Right renal pelvis (tissue), 4 donors: ENCODE data around the gene SMCO1. TPM values are rescaled to one million over a fixed set of nuclear protein-coding genes. Genes with fewer than 3 reads are reported as not detected.
A peak's percentile ranks its signal among the peaks of the same experiment; 100 is the strongest.
"Not testable (repeated sequence)": the region's sequence is repeated elsewhere in the genome, so short reads cannot be mapped to it uniquely, and the experiment has no call there.

ENCODE experiments used
- DNase-seq, 4 donors: peaks; one replicate each; pipeline ENCODE4 v3.0.0-alpha.2; 2013; ENCODE audit warnings: low read depth in 4 of 4, low spot score in 3 of 4, missing footprints in 1 of 4
- polyA plus RNA-seq, 4 donors: library from polyadenylated mRNA; unstranded; fragments of 120-200 nt; gene quantifications; one replicate each; pipeline ENCODE4 v1.2.1, GENCODE V29; 2013; ENCODE audit not compliant: insufficient read length in 4 of 4

SMCO1 gene
- polyA plus RNA-seq, 4 donors: not detected

DNA sequence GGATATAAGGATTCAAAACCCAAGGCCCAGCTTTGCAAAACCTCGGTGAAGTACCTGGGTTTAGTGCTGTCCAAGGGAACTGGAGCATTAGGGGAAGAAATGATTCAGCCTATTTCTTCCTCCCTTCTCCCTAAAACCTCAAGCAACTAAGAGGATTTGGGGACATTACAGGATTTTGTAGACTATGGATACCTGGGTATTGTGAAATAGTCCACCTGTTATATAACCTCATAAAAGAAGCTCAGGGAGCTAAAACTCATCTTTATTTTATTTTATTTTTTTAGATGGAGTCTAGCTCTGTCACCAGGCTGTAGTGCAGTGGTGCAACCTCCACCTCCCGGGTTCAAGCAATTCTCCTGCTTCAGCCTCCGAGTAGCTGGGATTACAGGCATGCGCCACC lies 8.7 kb upstream of the SMCO1 start:
- no peak for DNase-seq

- not testable (repeated sequence) for DNase-seq
Observed at GRCh38 chr3:196521291-196521690, 6.1 kb upstream of the SMCO1 start.

DNA sequence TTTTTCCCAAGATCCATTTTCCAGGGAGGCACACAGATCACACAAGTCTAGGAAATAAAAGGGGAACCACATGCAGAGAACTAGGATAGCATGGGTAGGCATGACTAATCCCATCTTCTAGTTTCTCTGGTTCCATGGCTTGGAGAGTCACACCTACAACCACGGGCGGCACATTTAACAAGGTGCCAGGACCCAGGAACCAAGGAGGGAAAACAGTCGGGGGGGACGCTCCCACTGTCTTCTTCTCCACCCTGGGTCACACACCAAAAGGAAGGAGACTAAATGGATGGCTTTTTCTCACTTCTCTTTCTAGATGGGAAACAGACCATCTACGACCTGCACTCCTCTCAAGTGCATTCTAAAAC lies 4.6 kb upstream of the SMCO1 start:
- no peak for DNase-seq

DNA sequence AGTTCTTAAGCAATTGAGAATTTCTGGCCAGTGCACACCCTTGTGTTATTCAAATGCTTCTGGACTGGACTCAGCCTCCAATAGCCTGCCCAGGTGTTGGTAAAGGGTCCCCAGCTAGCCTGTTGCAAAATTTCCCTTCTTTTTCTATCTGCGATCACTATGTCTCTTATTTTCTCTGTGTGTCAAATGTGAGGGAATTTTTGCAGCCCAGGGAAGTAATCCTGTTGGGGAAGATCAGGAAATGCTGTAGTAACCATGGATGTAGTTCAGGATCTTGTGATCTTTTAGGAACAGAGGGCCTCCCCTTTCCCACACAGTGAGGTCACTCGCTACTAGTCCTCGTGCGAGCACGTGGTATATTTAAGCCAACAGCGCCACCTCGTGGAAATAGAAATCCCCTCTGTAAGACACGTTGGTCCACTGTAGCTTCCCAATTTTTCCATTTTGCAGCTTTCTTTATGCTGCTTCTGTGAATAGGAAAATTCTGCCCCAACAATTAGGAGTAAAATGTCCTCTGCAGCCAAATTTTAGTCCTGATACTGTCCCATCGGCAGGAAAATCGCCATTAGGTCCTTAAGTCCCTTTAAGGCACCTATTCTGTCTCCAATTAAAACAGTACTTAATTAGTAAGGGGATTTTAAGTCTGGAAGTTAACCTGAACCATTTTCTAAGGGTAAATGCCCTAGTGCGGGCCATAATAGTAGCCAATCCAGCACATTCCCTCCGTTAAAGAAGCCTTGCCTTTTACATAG lies 4.0 kb upstream of the SMCO1 start:
- DNase-seq: no peak

DNA sequence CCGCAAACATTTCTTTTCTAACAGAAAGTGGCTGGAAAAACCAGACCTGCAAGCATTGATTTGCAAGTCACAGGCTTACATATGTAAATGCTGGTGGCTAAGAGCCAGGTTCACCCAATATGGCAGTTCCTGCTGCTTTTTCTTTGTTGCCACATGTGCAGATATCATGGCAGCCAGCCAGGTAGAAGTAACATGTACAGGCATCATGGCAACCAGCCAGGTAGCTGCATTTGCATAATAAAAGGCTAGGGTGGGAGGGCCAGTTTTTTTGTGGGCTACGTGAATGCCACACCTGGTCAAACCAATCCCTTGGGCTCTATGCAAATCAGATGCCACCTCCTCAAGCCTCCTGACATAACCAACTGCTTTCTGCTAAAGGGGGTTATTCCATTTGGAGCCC lies 2.8 kb upstream of the SMCO1 start:
- DNase-seq: no peak

DNA sequence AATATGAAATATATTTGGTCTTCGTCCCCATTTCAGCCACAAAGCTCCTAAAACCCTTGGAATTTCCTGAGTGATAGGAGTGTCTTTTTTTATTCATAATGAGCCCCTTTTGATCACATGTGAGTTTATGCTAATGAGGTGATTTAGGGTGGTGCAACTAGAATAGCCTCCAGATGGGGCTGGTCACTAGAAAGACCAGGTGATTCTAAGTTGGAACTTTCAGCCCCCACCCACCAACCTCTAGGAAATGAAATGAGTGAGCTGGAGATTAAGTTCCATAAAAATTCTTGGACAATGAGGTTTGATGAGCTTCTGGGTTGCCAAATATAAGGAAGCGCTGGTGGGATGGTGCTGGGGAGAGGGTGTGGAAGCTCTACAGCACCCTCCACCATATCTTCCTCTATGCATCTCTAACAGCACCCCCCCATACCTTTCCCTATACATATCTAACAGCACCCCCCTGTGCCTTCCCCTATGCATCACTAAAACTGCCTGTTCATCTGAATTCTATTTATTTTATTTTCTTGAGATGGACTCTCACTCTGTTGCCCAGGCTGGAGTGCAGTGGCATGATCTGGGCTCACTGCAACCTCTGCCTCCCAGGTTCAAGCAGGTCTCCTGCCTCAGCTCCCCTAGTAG lies 2.1 kb upstream of the SMCO1 start:
- DNase-seq: no peak

- no peak for DNase-seq
Observed at GRCh38 chr3:196514350-196514716, 813 bp downstream of the SMCO1 start.

GRCh38 chr3:196513697-196514349 lies 1.3 kb downstream of the SMCO1 start:
- no peak for DNase-seq

GRCh38 chr3:196511646-196512425 lies 3.3 kb downstream of the SMCO1 start:
- not testable (repeated sequence) for DNase-seq

DNA sequence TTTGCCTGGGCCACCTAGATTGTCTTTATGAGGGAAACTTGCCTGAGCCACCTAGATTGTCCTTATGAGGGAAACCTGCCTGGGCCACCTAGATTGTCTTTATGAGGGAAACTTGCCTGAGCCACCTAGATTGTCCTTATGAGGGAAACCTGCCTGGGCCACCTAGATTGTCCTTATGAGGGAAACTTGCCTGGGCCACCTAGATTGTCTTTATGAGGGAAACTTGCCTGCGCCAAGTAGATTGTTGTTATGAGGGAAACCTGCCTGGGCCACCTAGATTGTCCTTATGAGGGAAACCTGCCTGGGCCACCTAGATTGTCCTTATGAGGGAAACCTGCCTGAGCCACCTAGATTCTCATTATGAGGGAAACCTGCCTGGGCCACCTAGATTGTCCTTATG lies 4.0 kb downstream of the SMCO1 start:
- DNase-seq: not testable (repeated sequence)

DNA sequence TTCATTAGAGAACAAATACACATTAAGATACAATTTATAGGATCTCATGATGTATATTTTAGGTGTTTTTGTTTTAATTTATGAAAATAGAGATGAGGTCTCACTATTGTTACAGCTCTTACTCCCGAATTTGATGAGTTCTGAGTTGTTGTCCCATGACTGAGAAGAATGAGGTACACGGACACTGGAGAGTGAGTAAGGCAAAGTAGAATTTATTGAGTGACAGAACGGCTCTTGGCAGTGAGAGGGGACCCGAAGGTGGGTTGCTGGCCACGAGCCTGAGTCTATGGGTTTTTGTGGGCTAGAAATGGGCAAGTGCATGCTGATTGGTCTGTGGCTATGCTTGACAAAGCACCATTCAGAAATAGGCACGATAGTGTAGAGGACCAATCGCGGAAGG lies 8.5 kb downstream of the SMCO1 start:
- DNase-seq: no peak

- DNase-seq: no peak
Observed at GRCh38 chr3:196504556-196504955, 10.6 kb downstream of the SMCO1 start.

- DNase-seq: not testable (repeated sequence)
Observed at GRCh38 chr3:196504077-196504398, 11.1 kb downstream of the SMCO1 start.

DNA sequence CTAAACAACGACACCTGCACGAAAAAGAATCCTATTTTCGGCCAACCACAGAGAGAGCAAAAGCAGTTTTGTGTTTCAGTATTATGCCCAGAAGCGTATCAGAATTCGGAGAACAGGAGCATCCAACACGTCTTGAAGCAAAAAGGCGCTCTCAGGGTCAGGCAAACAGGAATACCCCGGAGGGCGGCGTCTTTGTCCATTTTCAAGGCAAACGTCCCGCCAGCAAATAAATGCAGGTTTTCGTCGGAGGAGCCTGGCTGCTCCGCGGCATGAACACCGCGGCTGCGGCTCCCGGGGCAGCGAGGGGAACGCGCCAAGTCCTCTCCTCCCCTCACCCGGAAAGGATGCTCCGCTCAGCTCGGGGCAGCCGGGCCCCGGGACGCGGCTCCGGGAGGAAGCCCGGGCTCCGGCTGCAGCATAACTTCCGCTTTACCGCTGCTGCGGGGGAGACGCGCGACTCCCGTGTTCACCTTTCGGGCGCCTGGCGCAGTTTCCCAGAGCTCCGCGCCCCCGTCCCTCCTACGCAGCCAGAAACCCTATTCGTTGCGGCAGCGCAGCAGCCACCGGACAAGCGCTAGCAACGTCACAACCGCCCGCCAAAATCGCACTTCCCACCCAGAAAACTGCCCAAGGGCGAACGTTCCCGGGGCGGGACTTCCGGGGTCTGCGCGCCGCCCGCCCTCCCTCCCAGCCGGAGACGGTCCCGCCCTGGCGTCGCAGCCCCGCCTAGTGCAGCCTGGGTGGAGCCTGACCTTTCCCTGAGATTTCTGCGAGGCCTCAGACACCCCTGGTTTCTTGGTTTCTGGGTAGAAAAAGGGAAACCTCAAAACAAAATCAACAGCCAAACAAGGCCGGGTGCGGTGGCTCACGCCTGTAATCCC lies 11.7 kb downstream of the SMCO1 start, which contains the start of gene RNF168:
RNF168 (minus strand) TSS at position 573 of the 881 bp plus-strand sequence. CDS start 595 bp downstream, outside the sequence.
- peak; percentile 91 to 92 (median 92) for DNase-seq

- peak in 3 of 4 donors; percentile 22 to 38 (median 27) for DNase-seq
Observed at GRCh38 chr3:196502775-196503195, 12.4 kb downstream of the SMCO1 start.

GRCh38 chr3:196501316-196502044 lies 13.7 kb downstream of the SMCO1 start:
- no peak for DNase-seq

- DNase-seq: no peak
Observed at GRCh38 chr3:196499807-196500524, 15.2 kb downstream of the SMCO1 start.

DNA sequence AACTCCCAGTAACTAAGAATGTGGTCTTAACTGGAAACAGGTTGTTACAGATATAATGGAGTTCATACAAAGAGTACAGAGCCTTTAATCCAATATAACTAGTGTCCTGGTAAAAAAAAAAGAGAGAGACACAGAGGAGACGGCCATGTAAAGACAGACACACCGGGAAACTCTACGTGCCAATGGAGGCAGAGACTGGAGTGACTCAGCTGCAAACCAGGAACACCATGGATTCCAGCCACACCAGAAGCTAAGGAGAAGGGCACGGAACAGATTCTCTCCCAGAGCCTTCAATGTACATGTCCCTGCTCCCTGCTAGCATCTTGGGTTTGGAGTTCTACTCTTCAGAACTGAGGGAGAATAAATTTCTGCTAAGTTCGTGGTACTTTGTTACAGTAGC lies 16.1 kb downstream of the SMCO1 start:
- no peak for DNase-seq

DNA sequence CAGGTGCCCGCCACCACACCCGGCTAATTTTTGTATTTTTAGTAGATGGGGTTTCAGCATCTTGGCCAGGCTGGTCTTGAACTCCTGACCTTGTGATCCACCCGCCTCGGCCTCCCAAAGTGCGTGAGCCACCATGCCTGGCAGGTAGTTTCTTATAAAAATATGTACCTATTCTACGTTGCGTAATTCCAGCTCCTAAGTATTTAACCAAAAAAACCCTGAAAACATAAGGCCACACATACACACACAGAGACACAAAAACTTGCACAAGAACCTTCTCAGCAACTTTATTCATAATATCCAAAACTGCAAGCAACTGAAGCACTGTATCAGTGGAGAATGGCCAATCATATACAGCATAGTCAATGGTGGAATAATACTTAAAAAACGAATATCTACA lies 16.8 kb downstream of the SMCO1 start:
- no peak for DNase-seq
